Thoracic aorta (tissue), 2 donors: ENCODE measurements around the gene RP9. TPM values are rescaled to one million over a fixed set of nuclear protein-coding genes. Genes with fewer than 3 reads are reported as not detected.

ENCODE experiments used
- ATAC-seq: fragments of 150-250 bp; one replicate; pipeline ENCODE4 v1.8.0; 2017; ENCODE audit warnings: low read depth; ENCODE audit not compliant: insufficient number of reproducible peaks, low FRiP score
- DNase-seq: peaks from one replicate; pipeline ENCODE4 v3.0.0-alpha.2; 2020; ENCODE audit warnings: low spot score
- H3K27ac ChIP-seq, 2 donors: fragments of 200-600 bp; sonication (generic); 1 replicate in 1 of 2; 2 replicates in 1 of 2; pipeline ENCODE4 v1.5.1; 2016; ENCODE audit warnings: mild to moderate bottlenecking in 2 of 2, moderate library complexity in 2 of 2
- H3K27me3 ChIP-seq: fragments of 200-600 bp; sonication (generic); replicated peaks from 2 replicates; pipeline ENCODE4 v1.6.0; 2016; ENCODE audit warnings: mild to moderate bottlenecking; ENCODE audit not compliant: insufficient read depth
- H3K36me3 ChIP-seq: fragments of 200-600 bp; sonication (generic); one replicate; pipeline ENCODE4 v1.5.1; 2016
- H3K4me1 ChIP-seq, 2 donors: fragments of 200-600 bp; sonication (generic); 1 replicate in 1 of 2; 2 replicates in 1 of 2; pipeline versions ENCODE4 v1.5.1 to v1.6.0; 2016; ENCODE audit warnings: low read depth in 2 of 2, mild to moderate bottlenecking in 1 of 2; ENCODE audit not compliant: control insufficient read depth in 1 of 2
- H3K4me3 ChIP-seq: fragments of 200-600 bp; sonication (generic); 2 replicates; pipeline ENCODE4 v1.5.1; 2016; ENCODE audit warnings: mild to moderate bottlenecking
- H3K9me3 ChIP-seq: fragments of 200-600 bp; sonication (generic); 2 replicates; pipeline ENCODE4 v1.5.1; 2016
- total RNA-seq, 2 donors: library from RNA; depleted of rRNA; stranded (reverse); fragments of >200 nt; gene quantifications; one replicate each; pipeline versions ENCODE4 v1.1.0 to v1.2.3, GENCODE V29; 2016
- TF ChIP-seq, protein P1 (sequence below): fragments of 200-600 bp; sonication (generic); IDR thresholded peaks from one replicate; pipeline ENCODE4 v1.5.1; 2019; ENCODE audit warnings: antibody characterized with exemption

Gene RP9
- total RNA-seq, 2 donors from 2014 or later, result 7.6 to 17.0 TPM

DNA sequence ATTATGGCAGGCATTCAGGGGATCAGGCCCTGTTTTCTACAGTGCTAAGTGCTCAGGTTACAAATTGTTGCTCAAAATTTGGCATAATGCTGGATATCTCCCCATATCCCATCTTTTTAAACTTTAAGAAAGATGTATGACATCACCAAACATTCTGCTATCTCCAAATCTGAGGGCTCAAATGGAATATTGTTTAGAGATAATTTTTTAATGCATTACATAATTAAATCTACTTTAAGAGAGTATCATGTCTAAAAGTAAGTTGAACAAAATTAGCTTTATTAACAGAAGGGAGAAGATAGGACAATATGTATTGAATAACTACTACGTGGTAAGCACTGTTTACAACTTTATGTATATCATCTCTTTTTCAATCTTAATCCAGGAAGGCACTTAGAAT, 60.5 kb downstream of the RP9 start:
- no peaks in the 10 kb centered on the region for H3K9me3 ChIP-seq
- ATAC-seq, result no peak
- H3K36me3 ChIP-seq, result no peaks in the 10 kb centered on the region
- H3K4me1 ChIP-seq, result peaks cover 0 to 5% of the 10 kb centered on the region in 2 donors
- TF ChIP-seq, protein P1, sequence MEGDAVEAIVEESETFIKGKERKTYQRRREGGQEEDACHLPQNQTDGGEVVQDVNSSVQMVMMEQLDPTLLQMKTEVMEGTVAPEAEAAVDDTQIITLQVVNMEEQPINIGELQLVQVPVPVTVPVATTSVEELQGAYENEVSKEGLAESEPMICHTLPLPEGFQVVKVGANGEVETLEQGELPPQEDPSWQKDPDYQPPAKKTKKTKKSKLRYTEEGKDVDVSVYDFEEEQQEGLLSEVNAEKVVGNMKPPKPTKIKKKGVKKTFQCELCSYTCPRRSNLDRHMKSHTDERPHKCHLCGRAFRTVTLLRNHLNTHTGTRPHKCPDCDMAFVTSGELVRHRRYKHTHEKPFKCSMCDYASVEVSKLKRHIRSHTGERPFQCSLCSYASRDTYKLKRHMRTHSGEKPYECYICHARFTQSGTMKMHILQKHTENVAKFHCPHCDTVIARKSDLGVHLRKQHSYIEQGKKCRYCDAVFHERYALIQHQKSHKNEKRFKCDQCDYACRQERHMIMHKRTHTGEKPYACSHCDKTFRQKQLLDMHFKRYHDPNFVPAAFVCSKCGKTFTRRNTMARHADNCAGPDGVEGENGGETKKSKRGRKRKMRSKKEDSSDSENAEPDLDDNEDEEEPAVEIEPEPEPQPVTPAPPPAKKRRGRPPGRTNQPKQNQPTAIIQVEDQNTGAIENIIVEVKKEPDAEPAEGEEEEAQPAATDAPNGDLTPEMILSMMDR, result no peak
- no peaks in the 10 kb centered on the region for H3K27me3 ChIP-seq
- H3K27ac ChIP-seq, result no peak overlapping the region
- no peak overlapping the region for H3K4me3 ChIP-seq
- no peak for DNase-seq

DNA sequence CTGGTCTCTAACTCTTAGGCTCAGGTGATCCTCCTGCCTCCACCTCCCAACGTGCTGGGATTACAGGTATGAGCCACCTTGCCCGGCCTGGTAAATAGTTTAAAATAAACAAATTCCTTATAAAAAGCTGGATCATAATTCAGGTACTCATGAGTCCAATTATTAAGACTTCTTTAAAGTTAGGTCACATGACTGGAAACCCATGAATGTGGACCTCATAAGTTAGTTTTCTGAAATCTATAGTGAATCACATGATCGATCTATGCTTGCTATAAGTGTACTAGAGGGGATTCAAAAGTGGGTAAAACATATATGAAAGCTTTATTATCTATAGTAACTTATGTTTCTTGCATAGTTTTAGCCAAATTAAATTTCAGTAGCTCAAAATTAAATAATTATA, 60.9 kb downstream of the RP9 start:
- H3K4me1 ChIP-seq, result peaks cover 0 to 5% of the 10 kb centered on the region in 2 donors

DNA sequence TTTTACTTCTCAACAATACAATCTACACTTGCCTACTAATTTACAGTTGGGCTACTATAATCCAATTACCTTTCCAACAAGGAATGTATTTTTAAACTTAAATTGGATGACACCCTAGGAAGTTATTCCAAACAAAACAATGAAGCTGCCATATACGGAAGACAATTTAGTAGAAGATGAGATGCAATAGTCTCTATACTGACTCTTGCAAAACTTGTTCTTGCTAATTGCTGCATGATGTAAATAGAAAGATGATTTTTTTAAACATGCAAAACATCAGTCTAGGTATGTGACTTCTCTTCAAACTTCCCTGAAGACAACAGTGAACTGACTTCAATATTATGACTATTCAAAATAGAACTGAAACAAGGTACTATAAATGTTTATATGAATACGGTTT, 64.2 kb downstream of the RP9 start:
- Histone ChIP-seq H3K4me3 (no peak overlapping the region), H3K36me3 (no peaks in the 10 kb centered on the region), H3K27ac (no peak overlapping the region), H3K4me1 (peaks cover 0 to 10% of the 10 kb centered on the region in 2 donors), H3K27me3 (no peaks in the 10 kb centered on the region), H3K9me3 (no peaks in the 10 kb centered on the region)
- no peak for DNase-seq
- TF ChIP-seq, protein P1, result no peak
- ATAC-seq, result no peak

More for the DNA sequence above, 60.9 kb downstream of the RP9 start:
- TF ChIP-seq, protein P1, result no peak
- Histone ChIP-seq H3K27me3 (no peaks in the 10 kb centered on the region), H3K27ac (no peak overlapping the region), H3K4me3 (no peak overlapping the region), H3K36me3 (no peaks in the 10 kb centered on the region), H3K9me3 (no peaks in the 10 kb centered on the region)
- no peak for DNase-seq
- no peak for ATAC-seq

Other genes with a start within 250 kb of the RP9 start
- gene KBTBD2, start 217.6 kb downstream of the RP9 start, total RNA-seq, result 10 to 100 TPM; 24.1 to 47.9 TPM
- 100 to 1,000 TPM; 166 to 196 TPM for gene FKBP9, start 152.0 kb downstream of the RP9 start, total RNA-seq
- gene NT5C3A, start 46.6 kb downstream of the RP9 start, total RNA-seq, result 10 to 100 TPM; 14.5 to 22.2 TPM
- gene BBS9, start 20.2 kb upstream of the RP9 start, total RNA-seq, result 10 to 100 TPM; 23.0 to 28.6 TPM